Adrenal gland (tissue), 5 donors: Measurements from ENCODE around the gene TMEM185A.
"Not testable (repeated sequence)": the region's sequence is repeated elsewhere in the genome, so short reads cannot be mapped to it uniquely, and the experiment has no call there.

Experiments used
- CTCF ChIP-seq, 6 experiments: fragments of 450-650 bp in 4 of 6; fragments of 200-600 bp in 2 of 6; sonication (generic) in 1 of 6; IDR thresholded peaks; 1 replicate in 5 of 6; 2 replicates in 1 of 6; pipeline versions ENCODE4 v1.5.1 to v1.8.0; 2016 to 2021; ENCODE audit warnings: antibody characterized with exemption in 6 of 6, mild to moderate bottlenecking in 2 of 6, moderate library complexity in 1 of 6
- POLR2A ChIP-seq, 2 donors: fragments of 450-650 bp; IDR thresholded peaks; one replicate each; pipeline ENCODE4 v1.6.1; 2017; ENCODE audit warnings: antibody characterized with exemption in 2 of 2, mild to moderate bottlenecking in 2 of 2, moderate library complexity in 1 of 2
- donor health status: DM: no; HTN: no; CAD: no.

DNA sequence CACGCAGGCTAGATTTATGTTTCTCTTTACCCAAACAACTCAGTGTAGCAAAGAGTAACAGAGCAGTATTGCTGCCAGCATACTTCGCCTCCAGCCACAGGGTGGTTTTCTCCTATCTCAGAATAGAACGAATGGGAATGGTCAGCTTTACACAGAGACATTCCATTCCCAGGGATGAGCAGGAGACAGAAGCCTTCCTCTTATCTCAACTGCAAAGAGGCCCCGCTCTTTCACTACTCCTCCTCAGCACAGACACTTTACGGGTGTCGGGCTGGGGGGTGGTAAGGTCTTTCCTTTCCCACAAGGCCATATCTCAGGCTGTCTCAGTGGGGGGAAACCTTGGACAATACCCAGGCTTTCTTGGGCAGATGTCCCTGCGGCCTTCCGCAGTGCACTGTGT, 4.8 kb downstream of the TMEM185A start:
- not testable (repeated sequence) for TF ChIP-seq CTCF, POLR2A (IDR thresholded peaks at IDR 0.05)
